BLaER1 treated with 17β-estradiol and CSF1 and Interleukin-3, amounts not matched to agents 10 nM and 100 nM (cell line): ENCODE data around the gene MAP3K6.

Experiments
- H3K27ac ChIP-seq, 11 experiments: shearing (Covaris generic); formaldehyde crosslinking; 2 replicates each; pipeline ENCODE4 v1.8.1; 2022
- H3K27me3 ChIP-seq, 11 experiments: shearing (Covaris generic); formaldehyde crosslinking; 2 replicates each; pipeline ENCODE4 v1.8.1; 2022
- H3K36me3 ChIP-seq, 11 experiments: shearing (Covaris generic); formaldehyde crosslinking; 2 replicates each; pipeline ENCODE4 v1.8.1; 2022
- H3K4me1 ChIP-seq, 10 experiments: shearing (Covaris generic); formaldehyde crosslinking; 2 replicates each; pipeline ENCODE4 v1.8.1; 2022
- H3K4me2 ChIP-seq, 11 experiments: shearing (Covaris generic); formaldehyde crosslinking; 2 replicates each; pipeline ENCODE4 v1.8.1; 2022
- H3K4me3 ChIP-seq, 10 experiments: shearing (Covaris generic); formaldehyde crosslinking; 2 replicates each; pipeline ENCODE4 v1.8.1; 2022
- H3K9ac ChIP-seq, 11 experiments: shearing (Covaris generic); formaldehyde crosslinking; 2 replicates each; pipeline ENCODE4 v1.8.1; 2022
- H3K9me3 ChIP-seq, 11 experiments: shearing (Covaris generic); formaldehyde crosslinking; replicated peaks in 1 of 11; 2 replicates each; pipeline ENCODE4 v1.8.1; 2022
- H4K20me1 ChIP-seq, 11 experiments: shearing (Covaris generic); formaldehyde crosslinking; 2 replicates each; pipeline ENCODE4 v1.8.1; 2022
- Cebpa-rat ChIP-seq, 11 experiments: shearing (Covaris generic); IDR thresholded peaks; 2 replicates each; pipeline ENCODE4 v1.8.1; 2022

MAP3K6 gene

GRCh38 chr1:27363766-27364695, 2.7 kb downstream of the MAP3K6 start:
- H3K27ac ChIP-seq: peak overlapping the region in 6 of 11 experiments; percentile 39 to 81 (median 68); a peak in 9 of 22 replicates
- H3K4me1 ChIP-seq: peaks cover 49 to 76% (median 69%) of the 10 kb centered on the region in 10 experiments
- TF ChIP-seq Cebpa-rat (IDR thresholded peaks at IDR 0.05): no peak
- peak overlapping the region in 4 of 11 experiments; percentile 0 to 84 (median 54); a peak in 4 of 22 replicates for H3K9ac ChIP-seq
- H3K4me2 ChIP-seq: peak overlapping the region; percentile 88 to 100 (median 96)
- no peak overlapping the region for H3K4me3 ChIP-seq
- peaks cover 0 to 30% (median 0%) of the 10 kb centered on the region in 11 experiments; a peak in 5 of 22 replicates for H3K36me3 ChIP-seq
- peaks cover 0 to 20% (median 11%) of the 10 kb centered on the region in 11 experiments; a peak in 15 of 22 replicates for H3K27me3 ChIP-seq
- peaks cover 0 to 29% (median 0%) of the 10 kb centered on the region in 11 experiments; a peak in 3 of 22 replicates for H4K20me1 ChIP-seq
- H3K9me3 ChIP-seq: no peaks in the 10 kb centered on the region

- Histone ChIP-seq H4K20me1 (peaks cover 0 to 43% (median 0%) of the 10 kb centered on the region in 11 experiments; a peak in 3 of 22 replicates), H3K9me3 (no peaks in the 10 kb centered on the region), H3K27ac (no peak overlapping the region), H3K9ac (no peak overlapping the region), H3K36me3 (peaks cover 0 to 43% (median 0%) of the 10 kb centered on the region in 11 experiments; a peak in 6 of 22 replicates), H3K4me2 (peak overlapping the region in 3 of 11 experiments; percentile 83 to 89 (median 85); a peak in 5 of 22 replicates), H3K4me1 (peaks cover 36 to 67% (median 58%) of the 10 kb centered on the region in 10 experiments), H3K27me3 (peaks cover 0 to 22% (median 16%) of the 10 kb centered on the region in 11 experiments; a peak in 15 of 22 replicates), H3K4me3 (no peak overlapping the region)
- no peak for TF ChIP-seq Cebpa-rat (IDR thresholded peaks at IDR 0.05)
Measured at GRCh38 chr1:27361553-27361952, 5.2 kb downstream of the MAP3K6 start.

DNA sequence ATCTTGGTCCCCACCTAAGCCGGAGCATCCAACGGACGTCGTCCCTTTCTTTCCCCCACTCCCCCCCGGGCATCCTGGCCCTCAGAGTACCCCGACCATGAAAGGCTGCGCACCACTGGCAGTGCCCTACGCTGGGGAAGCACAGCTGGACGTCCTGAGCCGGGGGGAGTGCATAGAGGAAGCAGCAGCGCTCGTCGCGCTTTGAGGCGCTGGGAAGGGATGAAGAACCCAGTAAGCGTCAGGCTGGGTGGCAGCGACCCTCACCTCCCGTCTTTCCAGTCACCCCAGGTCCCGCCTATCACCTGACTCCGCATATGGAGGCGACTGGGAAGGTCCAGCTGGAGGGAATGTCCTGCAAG, 5.7 kb downstream of the MAP3K6 start:
- H3K27me3 ChIP-seq: peaks cover 0 to 22% (median 16%) of the 10 kb centered on the region in 11 experiments; a peak in 15 of 22 replicates
- H3K4me2 ChIP-seq: peak overlapping the region; percentile 82 to 95 (median 89)
- no peak for TF ChIP-seq Cebpa-rat (IDR thresholded peaks at IDR 0.05)
- H3K4me3 ChIP-seq: peak overlapping the region in 9 of 10 experiments; percentile 52 to 68 (median 58); a peak in 15 of 20 replicates
- peak overlapping the region in 6 of 11 experiments; percentile 55 to 73 (median 66); a peak in 8 of 22 replicates for H3K9ac ChIP-seq
- H4K20me1 ChIP-seq: peaks cover 0 to 48% (median 0%) of the 10 kb centered on the region in 11 experiments; a peak in 3 of 22 replicates
- peaks cover 0 to 49% (median 0%) of the 10 kb centered on the region in 11 experiments; a peak in 7 of 22 replicates for H3K36me3 ChIP-seq
- H3K4me1 ChIP-seq: peaks cover 41 to 69% (median 61%) of the 10 kb centered on the region in 10 experiments
- H3K27ac ChIP-seq: no peak overlapping the region
- H3K9me3 ChIP-seq: no peaks in the 10 kb centered on the region

GRCh38 chr1:27360159-27361043, 6.4 kb downstream of the MAP3K6 start:
- peak overlapping the region in 10 of 11 experiments; percentile 23 to 73 (median 58); a peak in 17 of 22 replicates for H3K9ac ChIP-seq
- H3K27me3 ChIP-seq: peaks cover 0 to 22% (median 16%) of the 10 kb centered on the region in 11 experiments; a peak in 15 of 22 replicates
- H4K20me1 ChIP-seq: peaks cover 0 to 48% (median 0%) of the 10 kb centered on the region in 11 experiments; a peak in 3 of 22 replicates
- no peaks in the 10 kb centered on the region for H3K9me3 ChIP-seq
- peaks cover 43 to 74% (median 65%) of the 10 kb centered on the region in 10 experiments for H3K4me1 ChIP-seq
- TF ChIP-seq Cebpa-rat (IDR thresholded peaks at IDR 0.05): no peak
- peaks cover 0 to 55% (median 0%) of the 10 kb centered on the region in 11 experiments; a peak in 9 of 22 replicates for H3K36me3 ChIP-seq
- H3K4me3 ChIP-seq: peak overlapping the region; percentile 49 to 68 (median 58)
- peak overlapping the region in 1 of 11 experiments; percentile 35; a peak in 1 of 22 replicates for H3K27ac ChIP-seq
- peak overlapping the region; percentile 82 to 95 (median 89) for H3K4me2 ChIP-seq

- peak overlapping the region in 8 of 10 experiments; percentile 49 to 68 (median 59); a peak in 9 of 20 replicates for H3K4me3 ChIP-seq
- no peak overlapping the region for H3K27ac ChIP-seq
- no peaks in the 10 kb centered on the region for H3K9me3 ChIP-seq
- H3K36me3 ChIP-seq: peaks cover 0 to 60% (median 0%) of the 10 kb centered on the region in 11 experiments; a peak in 9 of 22 replicates
- peaks cover 37 to 71% (median 59%) of the 10 kb centered on the region in 10 experiments for H3K4me1 ChIP-seq
- H3K4me2 ChIP-seq: peak overlapping the region; percentile 82 to 95 (median 89)
- peak overlapping the region in 2 of 11 experiments; percentile 24 to 55; a peak in 3 of 22 replicates for H3K9ac ChIP-seq
- H3K27me3 ChIP-seq: peaks cover 0 to 22% (median 16%) of the 10 kb centered on the region in 11 experiments; a peak in 15 of 22 replicates
- no peak for TF ChIP-seq Cebpa-rat (IDR thresholded peaks at IDR 0.05)
- H4K20me1 ChIP-seq: peaks cover 0 to 47% (median 0%) of the 10 kb centered on the region in 11 experiments; a peak in 3 of 22 replicates
Measured at GRCh38 chr1:27359822-27360158, 7.0 kb downstream of the MAP3K6 start.

DNA sequence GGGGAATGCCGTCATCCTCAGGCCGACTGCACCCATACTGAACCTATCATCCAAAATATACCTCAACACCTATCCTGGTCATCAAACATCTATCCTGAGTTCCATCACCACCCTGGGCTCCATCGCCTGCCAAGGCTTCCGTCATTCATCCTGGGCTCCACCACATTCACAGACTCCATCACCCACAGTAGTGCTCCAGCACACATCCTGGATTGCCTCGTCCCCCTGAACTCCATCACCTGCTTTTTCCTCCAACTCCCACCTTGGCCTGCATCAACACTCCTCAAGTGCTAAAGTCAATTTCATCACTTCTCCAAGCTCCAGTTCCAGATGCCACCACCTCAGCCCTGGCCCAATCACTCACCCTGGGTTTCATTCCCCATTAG, 7.8 kb downstream of the MAP3K6 start:
- no peak for TF ChIP-seq Cebpa-rat (IDR thresholded peaks at IDR 0.05)
- peak overlapping the region in 3 of 11 experiments; percentile 82 to 86 (median 83); a peak in 5 of 22 replicates for H3K4me2 ChIP-seq
- H3K4me3 ChIP-seq: no peak overlapping the region
- peaks cover 0 to 53% (median 0%) of the 10 kb centered on the region in 11 experiments; a peak in 9 of 22 replicates for H3K36me3 ChIP-seq
- no peak overlapping the region for H3K9ac ChIP-seq
- H3K27me3 ChIP-seq: peaks cover 0 to 22% (median 16%) of the 10 kb centered on the region in 11 experiments; a peak in 15 of 22 replicates
- H4K20me1 ChIP-seq: peaks cover 0 to 43% (median 0%) of the 10 kb centered on the region in 11 experiments; a peak in 3 of 22 replicates
- no peak overlapping the region for H3K27ac ChIP-seq
- no peaks in the 10 kb centered on the region for H3K9me3 ChIP-seq
- H3K4me1 ChIP-seq: peaks cover 29 to 62% (median 50%) of the 10 kb centered on the region in 10 experiments

DNA sequence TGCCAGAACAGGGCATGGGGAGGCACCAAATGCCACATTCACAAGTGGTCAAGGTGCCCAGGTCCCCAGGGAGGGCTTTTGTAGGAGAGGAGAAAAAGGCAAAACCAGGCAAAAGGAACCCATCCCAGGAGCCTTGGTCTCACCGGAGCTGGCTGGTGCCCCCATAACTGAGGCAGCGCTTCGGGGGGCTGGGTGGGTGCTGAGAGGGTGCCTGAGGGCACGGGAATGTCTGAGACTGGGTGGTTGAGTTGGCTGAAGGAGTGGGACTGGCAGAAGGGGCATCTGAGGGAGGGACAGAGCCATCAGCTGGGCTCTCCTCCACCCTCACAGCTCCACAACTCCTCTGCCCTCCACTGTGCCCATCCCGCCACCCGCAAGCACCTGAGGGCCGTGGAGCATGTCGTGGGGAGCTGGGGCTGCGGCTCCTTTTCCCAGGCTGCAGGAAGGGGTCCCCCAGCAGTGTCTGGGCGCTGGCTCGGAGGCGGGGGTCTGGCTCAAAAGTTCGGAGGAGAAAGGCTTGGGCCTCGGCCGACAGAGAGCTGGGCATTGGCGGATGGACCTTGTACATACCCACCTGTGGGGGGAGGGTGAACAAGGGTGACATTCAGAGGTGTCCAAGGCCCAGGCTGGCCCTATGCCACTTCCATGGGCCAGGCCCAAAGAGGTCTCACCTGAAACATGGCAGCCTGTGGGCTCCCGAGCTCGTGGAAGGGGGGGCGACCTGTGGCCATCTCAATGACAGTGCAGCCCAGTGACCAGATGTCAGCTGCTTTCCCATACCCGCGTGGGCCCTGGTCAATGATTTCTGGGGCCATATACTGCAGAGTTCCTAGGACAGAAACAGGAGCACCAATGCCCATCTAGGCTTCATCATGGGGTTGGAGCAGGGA, 8.5 kb downstream of the MAP3K6 start:
- H3K4me2 ChIP-seq: peak overlapping the region; percentile 81 to 96 (median 90); a peak in 21 of 22 replicates
- H3K4me3 ChIP-seq: no peak overlapping the region
- peaks cover 0 to 49% (median 0%) of the 10 kb centered on the region in 11 experiments; a peak in 4 of 22 replicates for H4K20me1 ChIP-seq
- no peak for TF ChIP-seq Cebpa-rat (IDR thresholded peaks at IDR 0.05)
- H3K9ac ChIP-seq: no peak overlapping the region
- H3K4me1 ChIP-seq: peaks cover 29 to 56% (median 44%) of the 10 kb centered on the region in 10 experiments
- H3K27ac ChIP-seq: no peak overlapping the region
- peaks cover 0 to 22% (median 16%) of the 10 kb centered on the region in 11 experiments; a peak in 15 of 22 replicates for H3K27me3 ChIP-seq
- H3K9me3 ChIP-seq: no peaks in the 10 kb centered on the region
- H3K36me3 ChIP-seq: peaks cover 0 to 52% (median 6%) of the 10 kb centered on the region in 11 experiments; a peak in 12 of 22 replicates
